ENCODE measurements around the gene TM2D1.

DNA sequence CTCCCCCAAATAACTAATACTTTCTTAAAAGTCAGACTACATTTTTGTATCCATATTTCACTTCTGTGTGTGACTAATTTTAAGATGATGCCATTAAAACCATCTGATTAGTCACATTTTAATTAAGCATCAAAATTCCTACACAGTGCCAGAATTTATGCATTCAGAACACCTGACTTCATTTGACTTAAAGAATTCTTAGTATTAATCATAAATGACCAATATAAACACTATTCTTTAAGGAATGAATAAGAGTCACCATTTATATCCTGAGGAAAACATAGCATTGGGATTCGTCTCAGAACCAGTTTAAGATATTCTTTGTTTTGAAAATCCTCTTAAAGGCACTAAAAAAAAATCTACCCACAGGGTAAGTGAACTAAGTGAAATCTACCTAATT is 37.0 kb downstream of the TM2D1 start:
- TF ChIP-seq, protein P1, sequence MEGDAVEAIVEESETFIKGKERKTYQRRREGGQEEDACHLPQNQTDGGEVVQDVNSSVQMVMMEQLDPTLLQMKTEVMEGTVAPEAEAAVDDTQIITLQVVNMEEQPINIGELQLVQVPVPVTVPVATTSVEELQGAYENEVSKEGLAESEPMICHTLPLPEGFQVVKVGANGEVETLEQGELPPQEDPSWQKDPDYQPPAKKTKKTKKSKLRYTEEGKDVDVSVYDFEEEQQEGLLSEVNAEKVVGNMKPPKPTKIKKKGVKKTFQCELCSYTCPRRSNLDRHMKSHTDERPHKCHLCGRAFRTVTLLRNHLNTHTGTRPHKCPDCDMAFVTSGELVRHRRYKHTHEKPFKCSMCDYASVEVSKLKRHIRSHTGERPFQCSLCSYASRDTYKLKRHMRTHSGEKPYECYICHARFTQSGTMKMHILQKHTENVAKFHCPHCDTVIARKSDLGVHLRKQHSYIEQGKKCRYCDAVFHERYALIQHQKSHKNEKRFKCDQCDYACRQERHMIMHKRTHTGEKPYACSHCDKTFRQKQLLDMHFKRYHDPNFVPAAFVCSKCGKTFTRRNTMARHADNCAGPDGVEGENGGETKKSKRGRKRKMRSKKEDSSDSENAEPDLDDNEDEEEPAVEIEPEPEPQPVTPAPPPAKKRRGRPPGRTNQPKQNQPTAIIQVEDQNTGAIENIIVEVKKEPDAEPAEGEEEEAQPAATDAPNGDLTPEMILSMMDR (IDR thresholded peaks at IDR 0.05; ENCODE audit: low read depth, low read length): no peak
- no peak for TF ChIP-seq EZH2phosphoT487 (IDR thresholded peaks at IDR 0.05; ENCODE audit: low read depth)

All from OCI-LY3 (cell line).